Neural crest cell (in vitro differentiated cells): ENCODE data around the gene GDAP1L1. TPM values are rescaled to one million over a fixed set of nuclear protein-coding genes. Genes with fewer than 3 reads are reported as not detected.

Experiments used
- DNase-seq: peaks from one replicate; pipeline ENCODE4 v3.0.0; 2021; ENCODE audit warnings: low read depth, mixed read lengths, low spot score
- H3K27ac Mint-ChIP-seq: one replicate; pipeline ENCODE4 v1.8.0; 2021; ENCODE audit warnings: mild to moderate bottlenecking, mixed read lengths; ENCODE audit not compliant: unreplicated experiment
- H3K27me3 Mint-ChIP-seq: 2 replicates; pipeline ENCODE4 v1.8.0; 2021; ENCODE audit warnings: low read depth, mild to moderate bottlenecking, mixed read lengths
- H3K36me3 Mint-ChIP-seq: 2 replicates; pipeline ENCODE4 v1.8.0; 2021; ENCODE audit warnings: low read depth, mild to moderate bottlenecking, mixed read lengths
- H3K4me1 Mint-ChIP-seq: 2 replicates; pipeline ENCODE4 v1.8.0; 2021; ENCODE audit warnings: mixed read lengths
- H3K4me3 Mint-ChIP-seq: one replicate; pipeline ENCODE4 v1.8.0; 2021; ENCODE audit warnings: mild to moderate bottlenecking, mixed read lengths
- H3K9me3 Mint-ChIP-seq: 2 replicates; pipeline ENCODE4 v1.8.0; 2021; ENCODE audit warnings: mixed read lengths
- CTCF ChIP-seq: fragments of 200-600 bp; sonication (generic); conservative IDR thresholded peaks from 2 replicates; pipeline ENCODE4 v1.5.0; 2021; ENCODE audit warnings: antibody characterized with exemption, mild to moderate bottlenecking
- total RNA-seq: library from RNA; stranded (reverse); gene quantifications from 2 replicates; pipeline ENCODE4 v1.2.1, GENCODE V29; 2021

GDAP1L1 gene
- total RNA-seq, 1 donor from 2014 or later, result 10.9 TPM

GRCh38 chr20:44282192-44282591 is 35.1 kb downstream of the GDAP1L1 start:
- DNase-seq, result no peak
- Mint-ChIP-seq H3K36me3 (peaks cover 4% of the 10 kb centered on the region), H3K4me1 (peaks cover 11% of the 10 kb centered on the region), H3K4me3 (no peak overlapping the region), H3K27ac (no peak overlapping the region), H3K9me3 (peaks cover 2% of the 10 kb centered on the region), H3K27me3 (no peaks in the 10 kb centered on the region)
- no peak for TF ChIP-seq CTCF

GRCh38 chr20:44284032-44284431 is 36.9 kb downstream of the GDAP1L1 start:
- no peaks in the 10 kb centered on the region for H3K27me3 Mint-ChIP-seq
- H3K9me3 Mint-ChIP-seq, result peaks cover 3% of the 10 kb centered on the region
- no peak overlapping the region for H3K4me3 Mint-ChIP-seq
- H3K27ac Mint-ChIP-seq, result no peak overlapping the region
- H3K36me3 Mint-ChIP-seq, result peaks cover 6% of the 10 kb centered on the region
- peaks cover 11% of the 10 kb centered on the region for H3K4me1 Mint-ChIP-seq
- no peak for TF ChIP-seq CTCF
- no peak for DNase-seq

- TF ChIP-seq CTCF, result no peak
- no peak overlapping the region for H3K27ac Mint-ChIP-seq
- no peak overlapping the region for H3K4me3 Mint-ChIP-seq
- H3K36me3 Mint-ChIP-seq, result peaks cover 4% of the 10 kb centered on the region
- peaks cover 7% of the 10 kb centered on the region for H3K4me1 Mint-ChIP-seq
- H3K27me3 Mint-ChIP-seq, result no peaks in the 10 kb centered on the region
- peaks cover 3% of the 10 kb centered on the region for H3K9me3 Mint-ChIP-seq
- no peak for DNase-seq
These were observed 40.4 kb downstream of the GDAP1L1 start for GRCh38 chr20:44287272-44288097.

- peaks cover 3% of the 10 kb centered on the region for H3K9me3 Mint-ChIP-seq
- no peaks in the 10 kb centered on the region for H3K27me3 Mint-ChIP-seq
- H3K36me3 Mint-ChIP-seq, result peaks cover 4% of the 10 kb centered on the region
- H3K4me1 Mint-ChIP-seq, result no peaks in the 10 kb centered on the region
- no peak overlapping the region for H3K27ac Mint-ChIP-seq
- no peak for DNase-seq
- H3K4me3 Mint-ChIP-seq, result no peak overlapping the region
- TF ChIP-seq CTCF, result no peak
These were observed 41.1 kb downstream of the GDAP1L1 start for GRCh38 chr20:44288252-44288651.

GRCh38 chr20:44291754-44292153 is 44.6 kb downstream of the GDAP1L1 start:
- H3K4me3 Mint-ChIP-seq, result no peak overlapping the region
- H3K9me3 Mint-ChIP-seq, result peaks cover 3% of the 10 kb centered on the region
- H3K36me3 Mint-ChIP-seq, result peaks cover 4% of the 10 kb centered on the region
- no peak overlapping the region for H3K27ac Mint-ChIP-seq
- no peak for DNase-seq
- H3K27me3 Mint-ChIP-seq, result no peaks in the 10 kb centered on the region
- no peaks in the 10 kb centered on the region for H3K4me1 Mint-ChIP-seq
- TF ChIP-seq CTCF, result no peak
